ENCODE results near the gene NEURL4.

Gene NEURL4

GRCh38 chr17:7306911-7307685 is 22.0 kb downstream of the NEURL4 start, which contains the start of gene EIF5A:
TSS of gene EIF5A (plus strand) at chr17:7307628. CDS start at chr17:7309636, 2,008 bp downstream.
- peak; percentile 100 for DNase-seq (ENCODE audit: extremely low read depth in 1 of 2, low read depth in 1 of 2)

GRCh38 chr17:7304179-7304578 is 25.0 kb downstream of the NEURL4 start:
- DNase-seq (ENCODE audit: extremely low read depth in 1 of 2, low read depth in 1 of 2) = no peak

DNA sequence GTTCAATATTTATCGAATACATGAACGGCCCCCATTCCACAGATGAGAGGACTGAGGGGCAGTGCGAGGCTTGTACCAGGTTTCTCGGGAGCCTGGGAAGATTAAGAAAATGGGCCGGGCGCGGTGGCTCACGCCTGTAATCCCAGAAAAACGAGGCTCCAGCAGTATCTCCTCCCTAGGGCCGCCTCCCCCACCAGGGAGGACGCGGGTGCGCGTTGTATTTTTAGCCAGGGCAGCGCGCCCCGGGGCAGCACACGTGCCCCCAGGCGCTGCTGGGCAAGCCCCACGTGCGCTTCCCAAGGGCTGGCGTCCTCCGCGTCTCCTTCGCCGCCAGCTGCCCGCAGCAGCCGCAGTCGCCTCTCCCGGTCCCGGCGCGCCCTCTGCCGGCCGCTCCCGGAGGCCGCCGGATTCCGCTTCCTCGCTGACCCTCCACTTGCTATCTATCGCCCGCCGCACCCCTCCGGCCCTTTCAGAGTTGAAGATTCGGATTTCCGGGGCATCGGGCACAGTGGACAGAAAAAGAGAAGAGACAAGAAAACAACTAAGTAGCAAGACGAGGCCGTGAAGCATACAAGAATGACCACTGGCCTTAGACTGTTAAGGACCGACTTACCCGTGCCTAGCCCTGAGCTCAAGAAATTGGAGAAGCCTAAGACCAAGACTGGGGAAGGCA is 32.8 kb downstream of the NEURL4 start:
- DNase-seq (ENCODE audit: extremely low read depth in 1 of 2, low read depth in 1 of 2) = peak in 1 of 2 donors; percentile 54

DNA sequence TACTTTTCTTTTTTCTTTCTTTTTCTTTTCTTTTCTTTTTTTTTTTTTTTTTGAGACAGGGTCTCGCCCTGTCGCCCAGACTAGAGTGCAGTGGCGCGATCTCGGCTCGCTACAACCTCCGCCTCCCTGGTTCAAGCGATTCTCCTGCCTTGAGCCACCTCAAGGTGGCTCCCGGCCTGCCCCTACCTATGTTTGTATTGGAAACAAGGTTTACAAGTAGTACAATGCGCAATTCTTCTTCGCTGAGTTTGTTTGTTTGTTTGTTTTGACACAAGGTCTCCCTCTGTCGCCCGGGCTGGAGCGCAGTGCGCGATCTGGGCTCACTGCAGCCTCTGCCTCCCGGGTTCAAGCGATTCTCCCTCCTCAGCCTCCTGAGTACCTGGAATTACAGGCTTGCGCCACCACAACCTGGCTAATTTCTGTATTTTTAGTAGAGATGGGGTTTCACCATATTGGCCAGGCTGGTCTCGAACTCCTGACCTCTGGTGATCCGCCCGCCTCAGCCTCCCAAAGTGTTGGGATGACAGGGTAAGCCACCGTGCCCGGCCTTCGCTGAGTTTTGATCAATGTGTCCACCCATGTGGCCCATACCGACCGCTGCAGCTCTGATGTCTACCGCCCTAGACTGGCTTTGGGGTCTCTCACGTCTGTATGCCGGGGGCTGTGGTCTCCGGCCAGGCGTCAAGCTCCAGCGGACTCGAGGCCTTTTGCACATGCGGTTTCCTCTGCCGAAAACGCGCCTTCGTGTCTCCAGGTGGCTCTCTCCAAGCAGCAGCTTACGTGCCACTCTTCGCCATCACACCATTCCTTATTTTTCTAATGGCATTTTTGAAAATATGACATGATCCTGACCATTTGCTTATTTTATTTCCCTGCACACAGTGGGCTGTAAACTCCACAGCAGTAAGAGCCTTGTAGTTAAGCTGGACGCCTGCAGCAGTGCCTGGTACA is 33.6 kb downstream of the NEURL4 start:
- no peak for DNase-seq (ENCODE audit: extremely low read depth in 1 of 2, low read depth in 1 of 2)

DNA sequence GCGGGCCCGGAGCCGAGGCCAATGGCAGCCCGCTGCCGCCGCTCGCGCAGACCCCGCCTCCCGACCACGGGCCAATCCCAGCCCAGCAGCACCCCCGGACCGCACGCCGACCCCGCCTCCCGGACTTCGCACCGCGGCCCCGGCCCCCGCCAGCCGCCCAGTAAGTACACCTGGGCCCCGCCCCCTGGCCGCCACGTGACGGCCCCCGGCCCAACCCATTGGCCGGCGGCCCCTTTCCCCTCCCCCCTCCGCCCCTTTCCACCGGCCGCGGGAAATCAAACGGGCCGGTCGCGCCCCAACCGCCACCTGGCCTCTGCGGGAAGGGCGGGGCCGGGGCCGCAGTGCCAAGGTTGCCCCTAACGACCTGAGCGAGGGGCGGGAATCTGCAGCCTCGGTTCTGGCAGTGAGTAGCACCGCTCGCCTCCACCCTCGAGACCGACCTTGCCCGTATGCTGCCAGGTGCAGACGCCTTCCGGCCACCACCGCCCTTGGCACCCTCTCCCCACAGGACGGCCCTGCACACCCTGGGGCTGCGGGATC is 34.5 kb downstream of the NEURL4 start, which contains the start of gene YBX2:
Gene YBX2, minus strand, starts transcription at position 26 of the 540 bp plus-strand sequence. CDS start 139 bp downstream, outside the sequence.
- peak in 1 of 2 donors; percentile 56 for DNase-seq (ENCODE audit: extremely low read depth in 1 of 2, low read depth in 1 of 2)

DNA sequence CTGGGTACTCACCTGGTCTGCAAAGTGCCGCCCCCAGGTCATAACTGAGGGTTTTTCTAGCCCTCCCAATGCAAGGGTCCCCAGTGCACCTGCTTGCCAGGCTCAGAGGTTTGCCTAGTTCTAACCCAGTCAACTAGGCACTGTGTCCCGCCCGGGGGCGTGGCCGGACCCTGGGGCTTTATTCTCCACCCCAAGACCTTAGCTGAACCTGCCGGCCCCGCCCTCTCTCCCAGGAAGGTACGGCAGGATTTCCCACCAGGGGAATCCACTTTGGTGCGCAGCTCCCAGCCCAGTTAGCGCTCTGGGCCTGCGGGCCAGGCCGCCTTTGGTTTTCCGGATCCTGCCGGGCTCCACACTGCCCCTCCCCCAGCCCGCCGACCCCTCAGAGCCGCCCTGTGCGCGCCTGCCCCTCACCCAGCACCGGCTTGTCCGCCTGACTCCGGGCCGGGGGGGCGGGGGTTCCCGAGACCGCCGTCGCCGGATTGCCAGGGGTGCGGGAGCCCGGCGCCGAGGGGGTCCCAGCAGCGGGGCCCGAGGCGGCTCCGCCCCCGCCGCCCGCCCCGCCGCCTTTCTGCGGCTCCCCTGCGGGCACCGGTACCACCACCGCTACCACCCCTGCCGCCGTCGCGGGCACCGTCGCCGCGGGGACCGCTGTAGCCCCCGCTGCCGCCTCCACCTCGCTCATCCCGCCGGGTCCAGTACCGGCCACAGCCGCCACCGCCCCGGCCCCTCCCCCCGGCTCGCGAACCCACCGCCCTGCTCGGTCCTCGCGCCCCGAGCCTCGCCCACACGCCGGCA is 35.1 kb downstream of the NEURL4 start:
- no peak for DNase-seq (ENCODE audit: extremely low read depth in 1 of 2, low read depth in 1 of 2)

GRCh38 chr17:7293159-7293558 is 36.0 kb downstream of the NEURL4 start:
- no peak for DNase-seq (ENCODE audit: extremely low read depth in 1 of 2, low read depth in 1 of 2)

GRCh38 chr17:7292729-7293128 is 36.4 kb downstream of the NEURL4 start:
- DNase-seq (ENCODE audit: extremely low read depth in 1 of 2, low read depth in 1 of 2) = no peak

DNA sequence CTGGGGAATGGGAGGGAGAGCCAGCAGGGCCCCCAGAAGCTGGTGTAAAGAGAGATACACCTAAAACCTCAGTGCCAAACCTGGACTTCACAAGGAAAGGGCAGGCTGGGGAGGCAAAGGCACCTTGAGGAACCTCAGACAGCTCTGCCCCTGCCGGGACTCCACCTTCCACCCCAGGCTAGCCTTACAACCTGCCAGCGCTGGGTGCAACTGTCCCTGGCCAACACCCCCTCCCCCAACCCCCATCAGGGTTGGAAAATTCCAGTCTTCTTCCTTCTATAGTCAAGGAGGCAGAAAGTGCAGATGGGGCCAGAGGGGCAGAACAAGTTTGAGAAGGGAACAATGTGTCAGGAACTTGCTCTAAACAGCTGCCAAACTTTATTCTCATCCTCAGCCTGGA is 36.9 kb downstream of the NEURL4 start:
- no peak for DNase-seq (ENCODE audit: extremely low read depth in 1 of 2, low read depth in 1 of 2)

DNA sequence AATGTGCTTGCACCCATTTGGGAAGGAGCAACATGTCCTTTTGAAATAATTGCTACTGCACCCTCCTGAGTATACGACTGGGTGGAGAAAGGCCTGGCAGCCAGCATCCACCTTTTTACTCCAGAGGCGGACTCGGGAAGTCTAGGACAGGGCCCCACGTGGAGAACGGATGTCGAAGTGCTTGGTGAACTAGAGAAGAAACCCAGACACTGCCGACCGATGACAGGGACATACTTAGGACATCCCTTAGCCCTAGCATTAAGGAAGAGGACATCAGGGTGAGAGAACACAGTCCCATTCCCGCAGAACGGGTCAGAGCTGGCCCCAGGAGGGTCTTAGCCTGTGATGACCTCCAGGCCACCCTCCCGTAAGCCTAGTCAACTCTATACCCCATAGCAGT is 38.5 kb downstream of the NEURL4 start:
- no peak for DNase-seq (ENCODE audit: extremely low read depth in 1 of 2, low read depth in 1 of 2)

DNA sequence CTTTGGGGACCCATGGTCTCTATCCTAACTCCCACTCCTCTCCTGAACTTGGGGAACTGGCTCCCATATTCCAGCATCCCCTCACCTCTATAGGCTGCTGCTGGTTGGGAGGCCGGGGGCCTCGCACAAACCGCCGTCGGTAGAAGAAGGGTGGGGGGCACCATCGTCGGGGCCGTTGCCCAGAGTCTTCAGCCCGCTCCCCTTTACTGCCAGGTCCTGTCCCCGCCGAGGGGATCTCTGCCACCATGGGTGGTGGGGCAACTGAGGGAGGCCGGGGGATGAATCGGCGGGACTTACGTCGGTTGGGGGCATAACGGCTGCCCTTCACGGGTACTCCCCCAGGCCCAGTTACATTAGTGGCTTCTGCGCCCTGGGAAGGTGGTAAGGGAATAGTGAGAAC is 39.0 kb downstream of the NEURL4 start:
- no peak for DNase-seq (ENCODE audit: extremely low read depth in 1 of 2, low read depth in 1 of 2)

- no peak for DNase-seq (ENCODE audit: extremely low read depth in 1 of 2, low read depth in 1 of 2)
Measured at GRCh38 chr17:7289256-7290032, 39.7 kb downstream of the NEURL4 start.

- DNase-seq (ENCODE audit: extremely low read depth in 1 of 2, low read depth in 1 of 2) = no peak
Measured at GRCh38 chr17:7285679-7286078, 43.5 kb downstream of the NEURL4 start.

DNA sequence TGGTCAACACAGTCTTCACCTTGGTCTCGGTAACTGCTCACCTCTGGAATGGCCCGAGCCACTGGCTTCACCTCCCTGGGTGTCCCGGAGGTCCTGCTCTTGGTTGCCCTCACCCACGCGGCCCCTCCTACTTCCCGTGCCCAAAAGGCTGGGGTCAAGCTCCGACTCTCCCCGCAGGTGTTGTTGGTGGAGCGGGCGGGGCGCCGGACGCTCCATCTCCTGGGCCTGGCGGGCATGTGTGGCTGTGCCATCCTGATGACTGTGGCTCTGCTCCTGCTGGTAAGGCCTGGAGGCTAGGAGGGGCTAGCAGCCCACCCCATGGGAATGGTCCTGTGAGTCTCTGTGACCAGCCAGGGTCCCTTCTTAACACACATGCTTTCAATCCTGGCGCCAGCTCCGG is 44.2 kb downstream of the NEURL4 start:
- no peak for DNase-seq (ENCODE audit: extremely low read depth in 1 of 2, low read depth in 1 of 2)

DNA sequence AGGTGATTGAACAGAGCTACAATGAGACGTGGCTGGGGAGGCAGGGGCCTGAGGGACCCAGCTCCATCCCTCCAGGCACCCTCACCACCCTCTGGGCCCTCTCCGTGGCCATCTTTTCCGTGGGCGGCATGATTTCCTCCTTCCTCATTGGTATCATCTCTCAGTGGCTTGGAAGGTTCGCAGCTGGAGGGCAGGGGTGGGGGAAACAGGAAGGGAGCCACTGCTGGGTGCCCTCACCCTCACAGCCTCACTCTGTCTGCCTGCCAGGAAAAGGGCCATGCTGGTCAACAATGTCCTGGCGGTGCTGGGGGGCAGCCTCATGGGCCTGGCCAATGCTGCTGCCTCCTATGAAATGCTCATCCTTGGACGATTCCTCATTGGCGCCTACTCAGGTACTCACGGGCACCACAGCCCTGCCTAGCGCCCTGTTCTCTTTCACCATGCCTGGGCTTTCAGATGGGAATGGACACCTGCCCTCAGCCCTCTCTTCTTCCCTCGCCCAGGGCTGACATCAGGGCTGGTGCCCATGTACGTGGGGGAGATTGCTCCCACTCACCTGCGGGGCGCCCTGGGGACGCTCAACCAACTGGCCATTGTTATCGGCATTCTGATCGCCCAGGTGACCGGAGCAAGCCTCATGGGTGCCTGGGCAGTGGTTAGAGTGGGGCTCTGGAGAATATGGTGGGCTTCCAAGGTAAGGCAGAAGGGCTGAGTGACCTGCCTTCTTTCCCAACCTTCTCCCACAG is 45.5 kb downstream of the NEURL4 start:
- no peak for DNase-seq (ENCODE audit: extremely low read depth in 1 of 2, low read depth in 1 of 2)

- no peak for DNase-seq (ENCODE audit: extremely low read depth in 1 of 2, low read depth in 1 of 2)
Measured at GRCh38 chr17:7282752-7283321, 46.3 kb downstream of the NEURL4 start.

GRCh38 chr17:7281953-7282751 is 47.0 kb downstream of the NEURL4 start:
- no peak for DNase-seq (ENCODE audit: extremely low read depth in 1 of 2, low read depth in 1 of 2)

Data from activated CD8-positive, alpha-beta memory T cell treated with anti-CD3 and anti-CD28 coated beads for 1 hour (primary cell).